GM12878 (cell line): ENCODE results near the gene RNF126. TPM values are rescaled to one million over a fixed set of nuclear protein-coding genes. Genes with fewer than 3 reads are reported as not detected.

ENCODE experiments used
- ATAC-seq: fragments of 200-7000 bp; cut with Tn5 transposase; 3 replicates; pipeline ENCODE4 v1.9.1; 2020; ENCODE audit warnings: mild to moderate bottlenecking, moderate library complexity
- BruUV-seq: library from RNA; stranded (reverse); fragments of 400-500 nt; replicated peaks from 2 replicates; lab custom pipeline; 2021; lab: Mats Ljungman, UMichigan
- CTCF ChIA-PET: fragments of 300-600 bp; sonication (Branson Sonifier 250); formaldehyde crosslinking; extraction: SDS; loops from one replicate; lab custom pipeline; 2021; ENCODE audit warnings: inconsistent platforms; lab: Yijun Ruan, JAX
- POLR2A ChIA-PET: fragments of 350-600 bp; formaldehyde crosslinking; extraction: SDS; loops from one replicate; lab custom pipeline; 2021; ENCODE audit warnings: inconsistent platforms; lab: Charles Lee
- RAD21 ChIA-PET: fragments of 300-600 bp; sonication (Branson Sonifier 250); formaldehyde crosslinking; loops from one replicate; lab custom pipeline; 2023; ENCODE audit warnings: antibody characterized with exemption; ENCODE audit not compliant: unreplicated experiment; lab: Charles Lee
- SMC1A ChIA-PET: fragments of 300-600 bp; sonication (Branson Sonifier 250); formaldehyde crosslinking; loops from one replicate; lab custom pipeline; 2023; ENCODE audit not compliant: unreplicated experiment, uncharacterized antibody; lab: Charles Lee
- DNase-seq: peaks from one replicate; pipeline ENCODE4 v3.0.0-alpha.2; 2011; ENCODE audit warnings: low read depth, low spot score
- FAIRE-seq: peaks from 3 replicates; lab custom pipeline; 2011; peaks lifted over from hg19 to GRCh38; lab: Jason Lieb, UNC
- H2AFZ ChIP-seq: 2 replicates; pipeline ENCODE4 v1.6.0; 2011; ENCODE audit warnings: low read depth, low read length, control low read depth; ENCODE audit not compliant: control insufficient read depth
- H3K27ac ChIP-seq: 2 replicates; pipeline ENCODE4 v1.5.1; 2011; ENCODE audit warnings: control low read depth; ENCODE audit not compliant: control insufficient read depth, insufficient read depth
- H3K27me3 ChIP-seq, 2 experiments: replicated peaks in 1 of 2; 2 replicates each; pipeline versions ENCODE4 v1.6.0 to v1.6.1; 2011; ENCODE audit warnings: low read length in 1 of 2; ENCODE audit not compliant: control insufficient read depth in 2 of 2, insufficient read depth in 2 of 2
- H3K36me3 ChIP-seq, 2 experiments: 2 replicates each; pipeline ENCODE4 v1.5.1; 2011; ENCODE audit warnings: low read length in 1 of 2; ENCODE audit not compliant: control insufficient read depth in 2 of 2, insufficient read depth in 2 of 2
- H3K4me1 ChIP-seq: 2 replicates; pipeline ENCODE4 v1.6.1; 2011; ENCODE audit warnings: mild to moderate bottlenecking, low read length, moderate library complexity, mixed read lengths; ENCODE audit not compliant: control insufficient read depth, insufficient read depth
- H3K4me2 ChIP-seq: 2 replicates; pipeline ENCODE4 v1.6.0; 2011; ENCODE audit warnings: control low read depth; ENCODE audit not compliant: control insufficient read depth, insufficient read depth
- H3K4me3 ChIP-seq: fragments of 200-600 bp; sonication (generic); 2 replicates; pipeline ENCODE4 v1.5.1; 2016
- H3K79me2 ChIP-seq: 2 replicates; pipeline ENCODE4 v1.6.0; 2011; ENCODE audit warnings: low read length; ENCODE audit not compliant: control insufficient read depth, insufficient read depth
- H3K9ac ChIP-seq: 2 replicates; pipeline ENCODE4 v1.8.0; 2011; ENCODE audit warnings: low read length, control low read depth, mixed read lengths; ENCODE audit not compliant: control insufficient read depth, insufficient read depth
- H3K9me3 ChIP-seq: replicated peaks from 3 replicates; pipeline ENCODE4 v1.5.1; 2011; ENCODE audit warnings: mild to moderate bottlenecking, low read length; ENCODE audit not compliant: control insufficient read depth, insufficient read depth
- H4K20me1 ChIP-seq: 2 replicates; pipeline ENCODE4 v1.6.0; 2011; ENCODE audit not compliant: control insufficient read depth, insufficient read depth
- ATF7 ChIP-seq: fragments of 450-650 bp; IDR thresholded peaks from 2 replicates; pipeline ENCODE4 v1.6.1; 2016; ENCODE audit warnings: low read depth, mild to moderate bottlenecking
- EZH2 ChIP-seq: IDR thresholded peaks from 2 replicates; pipeline ENCODE4 v1.6.1; 2012; ENCODE audit warnings: low read depth, mild to moderate bottlenecking, control low read depth, inconsistent platforms, low read length, borderline replicate concordance; ENCODE audit not compliant: control insufficient read depth
- NFIC ChIP-seq: IDR thresholded peaks from 2 replicates; pipeline ENCODE4 v1.6.1; 2012; ENCODE audit warnings: low read depth, mild to moderate bottlenecking, inconsistent platforms, low read length, moderate library complexity
- PAX8 ChIP-seq: fragments of 450-650 bp; IDR thresholded peaks from 2 replicates; pipeline ENCODE4 v1.6.1; 2017; ENCODE audit warnings: mild to moderate bottlenecking, moderate library complexity
- PML ChIP-seq: IDR thresholded peaks from 2 replicates; pipeline ENCODE4 v1.6.1; 2012; ENCODE audit warnings: low read length, inconsistent platforms
- SIN3A ChIP-seq: IDR thresholded peaks from 2 replicates; pipeline ENCODE4 v1.6.1; 2012; ENCODE audit warnings: low read depth, low read length, improper control_type of control experiment
- WGBS: methylation state at CpG from one replicate; pipeline ENCODE4 v1.1.6; 2016; ENCODE audit warnings: low lambda C conversion rate; ENCODE audit not compliant: insufficient replicate concordance, insufficient coverage; ENCODE audit errors: missing lambda C conversion rate; 5-methylcytosine and 5-hydroxymethylcytosine counted together
- in situ Hi-C: fragments of 300-500 bp; cut with MboI; formaldehyde crosslinking; loops from 9 replicates; pipeline ENCODE4 v1.14.3; 2018; ENCODE audit warnings: mixed read lengths
- intact Hi-C: fragments of 100-400 bp; cut with micrococcal nuclease; formaldehyde crosslinking; loops from one replicate; pipeline ENCODE4 v1.14.2; 2022; ENCODE audit not compliant: unreplicated experiment
- polyA plus RNA-seq, 11 experiments: library from polyadenylated mRNA; depleted of rRNA in 4 of 11; unstranded in 6 of 11; stranded (reverse) in 5 of 11; fragments of >200 nt; fragmentation: Nextera tagmentation in 4 of 11; fragmentation: Illumina TruSeq in 1 of 11; extraction: Ambion mirVana in 4 of 11; extraction: Trizol in 1 of 11; gene quantifications; 1 replicate in 1 of 11; 2 replicates in 10 of 11; pipeline versions ENCODE4 v1.2.1 to v1.2.3, GENCODE V29; 2011 to 2016; ENCODE audit warnings: inconsistent platforms in 2 of 11, missing spikeins in 2 of 11, low read depth in 1 of 11
- total RNA-seq, 4 experiments: library from RNA; depleted of rRNA in 3 of 4; stranded (reverse); fragments of >200 nt in 3 of 4; fragmentation: Illumina TruSeq in 1 of 4; extraction: Trizol in 1 of 4; gene quantifications; 2 replicates each; pipeline versions ENCODE4 v1.2.1 to v1.2.3, GENCODE V29; 2013 to 2021
- TF ChIP-seq, protein P1 (sequence below): fragments of 450-650 bp; IDR thresholded peaks from 2 replicates; pipeline ENCODE4 v1.6.1; 2017; ENCODE audit warnings: mild to moderate bottlenecking, low read depth, inconsistent platforms; ENCODE audit not compliant: poor library complexity, severe bottlenecking
- TF ChIP-seq, protein P2 (sequence below): IDR thresholded peaks from 2 replicates; pipeline ENCODE4 v1.6.1; 2012; ENCODE audit warnings: mild to moderate bottlenecking, low read depth, low read length
- TF ChIP-seq, protein P3 (sequence below): fragments of 150-350 bp; IDR thresholded peaks from 2 replicates; pipeline ENCODE4 v1.6.1; 2016; ENCODE audit warnings: low read depth, low read length

The RNF126 gene
- total and polyA plus RNA-seq, 10 of the 15 experiments (the other 5 are each of a cell fraction or from before 2014, with no cell fraction given): 0.45 to 100 (median 50.6) TPM

DNA sequence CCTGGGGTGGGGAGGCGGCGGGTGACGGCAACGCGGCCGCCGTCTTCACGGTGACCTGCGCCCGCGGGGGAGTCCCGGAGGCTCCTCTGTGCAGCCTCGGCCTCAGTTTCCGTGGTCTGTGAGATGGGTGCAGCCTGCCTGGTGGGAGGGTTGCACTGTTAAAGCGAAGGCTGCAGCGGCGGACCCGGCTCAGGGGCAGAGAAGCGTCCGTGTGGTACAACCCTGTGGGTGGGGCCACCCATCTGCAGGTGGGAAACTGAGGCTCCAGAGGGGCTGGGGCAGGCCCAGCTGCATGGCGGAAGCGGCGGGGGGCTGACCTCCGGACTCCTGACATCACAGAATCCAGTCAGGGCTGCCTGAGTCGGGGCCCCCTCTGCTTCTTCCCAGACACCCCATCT lies 22.9 kb downstream of the RNF126 start (continued):
- TF ChIP-seq, protein P1, sequence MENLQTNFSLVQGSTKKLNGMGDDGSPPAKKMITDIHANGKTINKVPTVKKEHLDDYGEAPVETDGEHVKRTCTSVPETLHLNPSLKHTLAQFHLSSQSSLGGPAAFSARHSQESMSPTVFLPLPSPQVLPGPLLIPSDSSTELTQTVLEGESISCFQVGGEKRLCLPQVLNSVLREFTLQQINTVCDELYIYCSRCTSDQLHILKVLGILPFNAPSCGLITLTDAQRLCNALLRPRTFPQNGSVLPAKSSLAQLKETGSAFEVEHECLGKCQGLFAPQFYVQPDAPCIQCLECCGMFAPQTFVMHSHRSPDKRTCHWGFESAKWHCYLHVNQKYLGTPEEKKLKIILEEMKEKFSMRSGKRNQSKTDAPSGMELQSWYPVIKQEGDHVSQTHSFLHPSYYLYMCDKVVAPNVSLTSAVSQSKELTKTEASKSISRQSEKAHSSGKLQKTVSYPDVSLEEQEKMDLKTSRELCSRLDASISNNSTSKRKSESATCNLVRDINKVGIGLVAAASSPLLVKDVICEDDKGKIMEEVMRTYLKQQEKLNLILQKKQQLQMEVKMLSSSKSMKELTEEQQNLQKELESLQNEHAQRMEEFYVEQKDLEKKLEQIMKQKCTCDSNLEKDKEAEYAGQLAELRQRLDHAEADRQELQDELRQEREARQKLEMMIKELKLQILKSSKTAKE: no peak
- TF ChIP-seq NFIC (no peak), PAX8 (no peak)

DNA sequence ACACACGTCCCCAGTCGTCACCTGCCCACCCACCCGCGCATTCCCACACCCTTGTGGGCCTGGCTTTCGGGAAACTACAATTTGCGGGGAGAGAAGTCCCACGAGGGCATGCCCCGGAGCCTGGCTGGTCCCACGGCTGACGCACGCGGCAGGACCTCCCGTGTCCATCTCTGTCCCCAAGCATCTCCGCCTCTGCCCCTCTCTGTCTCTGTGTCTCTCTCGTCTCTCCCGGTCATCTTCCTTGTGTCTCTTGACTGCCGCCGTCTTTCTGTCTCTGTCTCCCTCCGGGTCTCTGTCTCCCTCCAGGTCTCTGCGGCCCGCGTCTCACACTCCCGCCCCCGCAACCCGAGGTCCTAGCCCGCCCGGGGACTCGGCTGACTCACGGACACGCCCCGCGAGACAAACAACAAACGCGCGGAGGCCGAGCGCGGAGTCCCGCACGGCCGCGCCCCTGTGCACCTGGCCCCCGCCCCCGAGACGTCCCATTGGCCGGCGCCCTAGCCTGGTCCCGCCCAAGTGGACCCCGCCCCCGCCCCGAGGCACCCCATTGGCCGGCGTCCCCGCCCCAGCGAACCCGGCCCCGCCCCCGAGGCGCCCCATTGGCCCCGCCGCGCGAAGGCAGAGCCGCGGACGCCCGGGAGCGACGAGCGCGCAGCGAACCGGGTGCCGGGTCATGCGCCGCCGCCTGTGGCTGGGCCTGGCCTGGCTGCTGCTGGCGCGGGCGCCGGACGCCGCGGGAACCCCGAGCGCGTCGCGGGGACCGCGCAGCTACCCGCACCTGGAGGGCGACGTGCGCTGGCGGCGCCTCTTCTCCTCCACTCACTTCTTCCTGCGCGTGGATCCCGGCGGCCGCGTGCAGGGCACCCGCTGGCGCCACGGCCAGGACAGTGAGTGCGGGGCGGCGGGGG lies 23.5 kb downstream of the RNF126 start, which contains the start of gene FGF22:
TSS of gene FGF22 (plus strand) at position 627 of the 908 bp plus-strand sequence. CDS start at position 674, 47 bp downstream.
- WGBS: 4% methylated on average over 73 of the region's 109 CpGs
- Histone ChIP-seq H3K27me3 (no peaks in the 10 kb centered on the region), H3K79me2 (no peaks in the 10 kb centered on the region), H3K36me3 (no peaks in the 10 kb centered on the region; a peak in 1 of 4 replicates), H3K9me3 (no peaks in the 10 kb centered on the region), H2AFZ (peak within 1 kb of the TSS; percentile 71), H3K9ac (no peak within 1 kb of the TSS), H3K4me3 (peak within 1 kb of the TSS; percentile 44; the same call in 1 of the 2 replicates), H3K4me1 (peaks cover 24% of the 10 kb centered on the region), H3K4me2 (peak within 1 kb of the TSS; percentile 93), H3K27ac (no peak within 1 kb of the TSS), H4K20me1 (no peaks in the 10 kb centered on the region)
- in situ Hi-C loops (no loop called here), intact Hi-C loops (no loop called here)
- RAD21 ChIA-PET: no interaction called here
- CTCF ChIA-PET: no interaction called here
- BruUV-seq: no TSS peak
- POLR2A ChIA-PET: no interaction called here
- DNase-seq: no peak
- SMC1A ChIA-PET: no interaction called here
- no peak for FAIRE-seq
- ATAC-seq: peak; percentile 91
- TF ChIP-seq EZH2 (no peak), PML (no peak), ATF7 (no peak), SIN3A (no peak)
- TF ChIP-seq, protein P2, sequence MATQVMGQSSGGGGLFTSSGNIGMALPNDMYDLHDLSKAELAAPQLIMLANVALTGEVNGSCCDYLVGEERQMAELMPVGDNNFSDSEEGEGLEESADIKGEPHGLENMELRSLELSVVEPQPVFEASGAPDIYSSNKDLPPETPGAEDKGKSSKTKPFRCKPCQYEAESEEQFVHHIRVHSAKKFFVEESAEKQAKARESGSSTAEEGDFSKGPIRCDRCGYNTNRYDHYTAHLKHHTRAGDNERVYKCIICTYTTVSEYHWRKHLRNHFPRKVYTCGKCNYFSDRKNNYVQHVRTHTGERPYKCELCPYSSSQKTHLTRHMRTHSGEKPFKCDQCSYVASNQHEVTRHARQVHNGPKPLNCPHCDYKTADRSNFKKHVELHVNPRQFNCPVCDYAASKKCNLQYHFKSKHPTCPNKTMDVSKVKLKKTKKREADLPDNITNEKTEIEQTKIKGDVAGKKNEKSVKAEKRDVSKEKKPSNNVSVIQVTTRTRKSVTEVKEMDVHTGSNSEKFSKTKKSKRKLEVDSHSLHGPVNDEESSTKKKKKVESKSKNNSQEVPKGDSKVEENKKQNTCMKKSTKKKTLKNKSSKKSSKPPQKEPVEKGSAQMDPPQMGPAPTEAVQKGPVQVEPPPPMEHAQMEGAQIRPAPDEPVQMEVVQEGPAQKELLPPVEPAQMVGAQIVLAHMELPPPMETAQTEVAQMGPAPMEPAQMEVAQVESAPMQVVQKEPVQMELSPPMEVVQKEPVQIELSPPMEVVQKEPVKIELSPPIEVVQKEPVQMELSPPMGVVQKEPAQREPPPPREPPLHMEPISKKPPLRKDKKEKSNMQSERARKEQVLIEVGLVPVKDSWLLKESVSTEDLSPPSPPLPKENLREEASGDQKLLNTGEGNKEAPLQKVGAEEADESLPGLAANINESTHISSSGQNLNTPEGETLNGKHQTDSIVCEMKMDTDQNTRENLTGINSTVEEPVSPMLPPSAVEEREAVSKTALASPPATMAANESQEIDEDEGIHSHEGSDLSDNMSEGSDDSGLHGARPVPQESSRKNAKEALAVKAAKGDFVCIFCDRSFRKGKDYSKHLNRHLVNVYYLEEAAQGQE: no peak
- TF ChIP-seq, protein P3, sequence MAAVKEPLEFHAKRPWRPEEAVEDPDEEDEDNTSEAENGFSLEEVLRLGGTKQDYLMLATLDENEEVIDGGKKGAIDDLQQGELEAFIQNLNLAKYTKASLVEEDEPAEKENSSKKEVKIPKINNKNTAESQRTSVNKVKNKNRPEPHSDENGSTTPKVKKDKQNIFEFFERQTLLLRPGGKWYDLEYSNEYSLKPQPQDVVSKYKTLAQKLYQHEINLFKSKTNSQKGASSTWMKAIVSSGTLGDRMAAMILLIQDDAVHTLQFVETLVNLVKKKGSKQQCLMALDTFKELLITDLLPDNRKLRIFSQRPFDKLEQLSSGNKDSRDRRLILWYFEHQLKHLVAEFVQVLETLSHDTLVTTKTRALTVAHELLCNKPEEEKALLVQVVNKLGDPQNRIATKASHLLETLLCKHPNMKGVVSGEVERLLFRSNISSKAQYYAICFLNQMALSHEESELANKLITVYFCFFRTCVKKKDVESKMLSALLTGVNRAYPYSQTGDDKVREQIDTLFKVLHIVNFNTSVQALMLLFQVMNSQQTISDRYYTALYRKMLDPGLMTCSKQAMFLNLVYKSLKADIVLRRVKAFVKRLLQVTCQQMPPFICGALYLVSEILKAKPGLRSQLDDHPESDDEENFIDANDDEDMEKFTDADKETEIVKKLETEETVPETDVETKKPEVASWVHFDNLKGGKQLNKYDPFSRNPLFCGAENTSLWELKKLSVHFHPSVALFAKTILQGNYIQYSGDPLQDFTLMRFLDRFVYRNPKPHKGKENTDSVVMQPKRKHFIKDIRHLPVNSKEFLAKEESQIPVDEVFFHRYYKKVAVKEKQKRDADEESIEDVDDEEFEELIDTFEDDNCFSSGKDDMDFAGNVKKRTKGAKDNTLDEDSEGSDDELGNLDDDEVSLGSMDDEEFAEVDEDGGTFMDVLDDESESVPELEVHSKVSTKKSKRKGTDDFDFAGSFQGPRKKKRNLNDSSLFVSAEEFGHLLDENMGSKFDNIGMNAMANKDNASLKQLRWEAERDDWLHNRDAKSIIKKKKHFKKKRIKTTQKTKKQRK: no peak
